Hematopoietic multipotent progenitor cell treated with erythropoietin and hydrocortisone succinate and interleukin-3 and kit ligand, for 15 days (in vitro differentiated cells): ENCODE measurements around the gene NFATC1.
A peak's percentile ranks its signal among the peaks of the same experiment; 100 is the strongest.

Experiments used
- DNase-seq: peaks from one replicate; pipeline ENCODE4 v3.0.0-alpha.2; 2015; ENCODE audit warnings: low spot score

The NFATC1 gene

DNA sequence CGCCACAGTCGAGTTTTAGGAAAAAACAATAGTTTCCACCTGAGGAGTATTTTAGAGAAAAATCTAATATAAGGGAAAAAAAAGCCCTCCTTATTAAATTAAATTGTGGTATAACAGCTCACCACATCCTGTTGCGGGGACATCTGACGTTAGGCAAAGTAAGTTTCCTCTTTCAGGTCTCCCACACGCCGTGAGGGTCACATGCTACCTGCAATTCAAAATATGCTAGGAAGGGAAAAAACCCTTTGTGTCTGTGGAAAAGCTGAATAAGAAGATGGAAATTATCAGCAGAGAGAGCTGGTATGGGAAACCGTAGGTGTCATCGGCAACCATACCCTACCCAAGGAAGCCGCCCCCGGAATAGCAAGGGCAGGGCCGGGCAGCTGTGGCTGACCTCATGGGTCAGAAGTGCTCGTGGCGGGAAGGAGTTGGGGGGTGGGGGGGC, 128.0 kb downstream of the NFATC1 start:
- peak; percentile 6 for DNase-seq

DNA sequence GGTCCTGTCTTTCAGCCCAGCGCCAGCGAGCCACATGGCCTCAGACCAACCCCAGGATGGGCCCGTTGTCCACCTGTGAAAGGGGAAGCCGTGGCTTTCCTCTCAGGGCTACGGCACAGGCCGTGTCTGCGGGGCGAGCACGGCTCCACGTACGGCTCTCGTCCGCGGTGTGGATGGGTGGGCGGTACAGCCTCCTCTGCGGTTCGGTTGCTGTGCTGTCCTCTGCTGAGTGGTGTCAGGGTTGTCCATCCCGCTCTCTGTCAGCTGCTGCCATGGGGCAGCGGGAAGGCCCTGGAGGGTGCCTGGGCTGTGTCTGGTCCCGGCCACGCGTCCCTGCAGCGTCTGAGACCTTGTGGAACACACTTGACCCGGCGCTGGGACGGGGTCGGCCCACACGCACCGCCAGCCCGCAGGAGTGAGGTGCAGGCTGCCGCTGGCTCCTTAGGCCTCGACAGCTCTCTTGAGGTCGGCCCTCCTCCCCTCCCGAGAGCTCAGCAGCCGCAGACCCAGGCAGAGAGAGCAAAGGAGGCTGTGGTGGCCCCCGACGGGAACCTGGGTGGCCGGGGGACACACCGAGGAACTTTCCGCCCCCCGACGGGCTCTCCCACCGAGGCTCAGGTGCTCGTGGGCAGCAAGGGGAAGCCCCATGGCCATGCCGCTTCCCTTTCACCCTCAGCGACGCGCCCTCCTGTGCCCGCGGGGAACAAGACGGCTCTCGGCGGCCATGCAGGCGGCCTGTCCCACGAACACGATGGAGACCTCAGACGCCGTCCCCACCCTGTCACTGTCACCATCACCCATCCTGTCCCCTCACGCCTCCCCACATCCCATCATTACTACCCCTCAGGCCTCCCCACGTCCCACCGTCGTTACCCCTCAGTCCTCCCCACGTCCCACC, 128.7 kb downstream of the NFATC1 start:
- no peak for DNase-seq

DNA sequence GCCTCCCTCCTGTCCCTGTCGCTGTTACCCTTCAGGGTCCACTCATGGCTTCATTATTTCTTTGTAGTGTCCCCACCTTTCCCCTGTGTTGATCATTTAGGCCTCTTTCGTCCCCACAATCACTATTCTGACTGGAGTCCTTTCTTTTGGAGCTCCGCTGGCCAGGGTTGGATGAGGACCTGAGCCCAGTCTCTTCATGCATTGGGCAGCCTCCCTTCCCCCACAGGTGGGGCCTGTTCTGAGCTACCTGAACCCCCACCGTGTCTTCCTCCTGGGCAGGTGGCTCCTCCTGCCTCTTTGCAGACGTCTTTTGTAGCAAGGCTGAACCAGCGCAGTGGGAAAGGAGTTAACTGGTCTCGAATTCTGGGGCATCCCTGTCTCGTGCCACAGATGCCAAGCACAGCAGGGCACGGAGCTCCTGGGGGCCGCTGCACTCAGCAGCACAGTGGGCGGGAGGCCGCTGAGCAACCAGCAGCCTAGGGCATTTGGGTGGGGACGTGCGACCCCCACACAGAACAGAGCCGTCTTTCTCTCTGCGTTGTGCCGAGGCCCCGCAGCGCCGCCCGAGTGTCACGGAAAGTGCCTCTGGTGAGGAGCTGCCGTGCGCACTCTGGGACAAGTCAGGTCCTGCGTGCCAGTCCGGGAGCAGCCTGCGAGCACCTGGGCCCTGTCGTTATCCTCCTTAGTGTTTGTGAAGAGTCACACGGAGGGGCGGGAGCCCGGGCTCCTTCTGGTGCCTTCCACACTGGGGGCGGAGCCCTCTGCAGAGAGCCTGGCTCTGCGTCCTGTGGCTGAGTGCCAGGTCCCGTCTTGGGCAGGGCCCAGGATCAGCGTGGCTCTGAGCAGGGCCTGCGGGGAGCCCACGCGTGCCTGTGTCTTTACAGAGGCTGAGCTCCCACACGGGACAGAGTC, 130.1 kb downstream of the NFATC1 start:
- peak; percentile 86 for DNase-seq

DNA sequence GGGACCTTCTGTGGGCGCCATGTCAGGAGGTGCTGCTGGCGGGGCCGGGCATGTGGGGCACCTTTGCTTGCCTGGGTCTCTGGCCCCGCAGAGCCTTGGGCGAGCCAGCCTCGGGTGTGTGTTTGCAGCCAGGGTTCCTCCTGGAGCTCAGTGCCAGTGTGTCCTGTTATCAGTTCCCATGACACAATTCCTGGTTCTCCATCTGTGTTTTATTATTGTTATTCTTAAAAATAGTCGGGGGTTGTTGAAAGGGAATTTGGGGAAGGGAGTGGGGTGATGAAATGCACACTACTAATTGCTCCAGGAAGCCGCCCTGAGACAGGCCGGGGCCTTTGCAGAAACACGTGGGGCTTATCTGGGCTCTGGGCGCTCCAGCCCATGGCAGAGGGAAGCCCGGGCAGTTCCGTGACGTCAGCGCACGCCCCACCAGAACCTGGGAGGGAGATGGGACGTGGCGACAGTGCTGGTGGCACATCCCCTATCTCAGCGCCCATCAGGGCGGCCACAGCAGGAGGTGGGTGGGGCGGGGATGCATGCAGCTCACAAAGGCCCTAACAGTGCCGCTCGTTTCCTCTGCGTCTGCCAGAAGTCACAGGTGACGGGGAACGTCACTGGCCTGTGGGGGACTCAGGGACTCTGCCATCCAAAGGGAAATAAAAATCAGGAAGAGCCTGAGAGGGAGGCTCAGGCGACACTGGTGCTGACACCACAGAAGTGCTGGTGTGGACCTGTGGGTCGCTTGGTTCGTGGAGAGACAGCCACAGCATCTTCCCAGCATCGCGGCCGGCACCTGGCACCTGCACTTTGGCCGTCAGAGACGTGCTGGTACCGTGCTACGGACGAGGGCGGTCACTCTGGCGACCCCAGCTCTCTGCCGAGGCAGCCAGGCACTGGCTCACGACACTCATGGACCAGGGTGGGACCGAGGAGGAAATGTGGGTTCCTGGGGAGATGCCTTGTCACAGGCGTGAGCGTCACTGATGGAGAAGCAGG, 131.0 kb downstream of the NFATC1 start:
- DNase-seq, result peak; percentile 74

DNA sequence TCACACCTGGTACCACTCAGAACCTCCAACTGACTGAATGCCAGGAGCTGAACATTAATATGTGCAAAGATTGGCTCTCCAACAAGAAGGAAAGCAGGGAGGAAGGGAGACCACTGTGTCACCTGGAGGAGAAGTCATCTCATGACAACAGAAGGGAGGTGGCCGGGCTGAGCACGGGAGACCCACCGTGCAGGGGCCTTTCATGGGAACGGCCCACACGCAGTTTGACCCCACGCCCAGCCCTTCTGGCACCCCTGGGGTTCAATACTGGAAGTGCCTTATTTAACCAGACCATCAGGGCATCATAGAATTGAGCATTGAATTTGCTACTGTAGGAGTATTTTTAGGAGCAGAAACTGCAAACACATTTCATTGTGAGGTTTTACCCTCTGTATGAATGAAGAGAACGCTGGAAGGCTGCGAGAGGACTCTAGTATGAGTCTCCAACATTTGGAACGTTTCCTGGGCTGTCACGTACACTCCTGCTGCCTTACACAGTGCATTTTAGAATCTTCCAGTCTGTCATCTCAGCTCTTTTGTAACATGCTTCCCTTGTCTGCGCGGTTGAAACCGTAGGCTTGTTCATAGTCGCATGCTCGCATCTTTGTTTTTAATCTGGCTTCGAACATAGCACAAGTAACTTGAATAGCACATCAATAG, 132.1 kb downstream of the NFATC1 start:
- no peak for DNase-seq

DNA sequence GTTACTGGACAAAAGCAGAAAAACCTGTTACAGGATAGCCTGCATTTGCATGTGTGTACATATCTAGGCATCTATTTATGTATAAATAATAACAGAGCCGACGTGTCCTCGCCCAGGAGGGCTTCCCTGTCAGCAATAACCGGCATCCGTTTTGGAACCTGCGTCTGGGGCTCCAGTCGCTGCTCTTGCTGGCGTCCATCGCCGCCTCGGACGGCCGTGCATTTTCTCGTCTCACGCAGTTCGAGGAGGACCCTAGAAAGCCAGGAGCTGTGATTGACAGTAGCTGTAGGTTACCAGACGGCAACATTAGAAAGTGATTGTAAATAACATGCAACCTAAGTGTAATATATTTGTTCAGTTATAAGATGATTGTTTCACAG, 132.6 kb downstream of the NFATC1 start:
- DNase-seq, result no peak

DNA sequence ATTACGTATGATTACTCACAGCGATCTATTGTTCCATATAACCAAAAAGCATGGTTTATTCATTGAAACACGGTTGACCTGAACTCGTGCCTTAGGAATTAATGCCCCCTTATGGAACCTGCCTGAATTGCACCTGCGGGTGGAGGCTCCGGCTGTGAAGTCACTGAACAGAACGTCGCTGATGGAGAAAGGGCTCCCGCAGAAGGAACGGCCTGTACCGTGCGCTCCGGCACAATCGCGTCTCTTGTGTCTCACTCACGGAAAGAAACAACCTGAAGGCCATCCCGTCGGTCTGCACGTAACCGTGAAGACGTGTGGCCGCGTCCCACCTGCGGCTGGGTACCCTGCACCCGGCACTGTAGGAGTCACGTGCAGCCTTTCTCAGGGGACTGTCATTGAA, 133.1 kb downstream of the NFATC1 start:
- DNase-seq, result peak; percentile 82

DNA sequence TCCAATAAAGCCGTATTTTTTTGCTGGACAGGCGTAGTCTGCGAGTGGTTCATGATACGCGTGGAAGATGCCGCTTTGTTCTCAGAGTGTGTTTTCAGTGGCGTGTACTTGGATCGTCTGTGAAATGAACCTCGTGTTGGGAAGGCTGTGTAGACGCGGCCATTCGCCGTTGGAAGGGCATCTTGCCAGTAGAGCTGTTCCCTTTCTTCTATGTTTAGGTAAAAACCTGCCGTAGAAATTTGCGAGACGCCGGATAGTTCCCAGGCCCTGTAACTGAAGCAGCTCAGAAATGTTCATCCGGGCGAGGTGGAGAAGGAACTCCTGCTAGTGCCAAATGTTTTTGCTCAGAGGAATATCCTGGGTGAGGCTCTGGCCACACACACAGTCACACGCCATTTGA, 133.6 kb downstream of the NFATC1 start:
- no peak for DNase-seq

DNA sequence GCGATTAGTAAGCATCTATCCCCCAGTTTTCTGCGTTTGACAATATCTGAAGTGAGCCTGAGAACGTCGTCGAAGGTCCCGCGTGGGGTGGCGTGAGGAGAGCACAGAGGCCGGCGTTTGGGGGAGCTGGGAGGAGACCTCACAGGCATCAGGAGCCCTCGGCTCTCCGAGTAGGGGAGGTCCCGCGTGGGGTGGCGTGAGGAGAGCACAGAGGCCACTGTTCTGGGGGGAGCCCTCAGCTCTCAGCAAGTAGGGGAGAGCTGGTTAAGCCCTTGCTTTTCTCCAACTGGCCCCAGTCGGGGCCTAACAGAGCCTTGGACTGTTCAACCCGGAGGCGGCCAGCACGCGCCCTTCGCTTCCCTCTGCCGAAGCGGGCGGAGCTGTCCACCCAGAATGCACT, 134.3 kb downstream of the NFATC1 start:
- DNase-seq, result no peak

DNA sequence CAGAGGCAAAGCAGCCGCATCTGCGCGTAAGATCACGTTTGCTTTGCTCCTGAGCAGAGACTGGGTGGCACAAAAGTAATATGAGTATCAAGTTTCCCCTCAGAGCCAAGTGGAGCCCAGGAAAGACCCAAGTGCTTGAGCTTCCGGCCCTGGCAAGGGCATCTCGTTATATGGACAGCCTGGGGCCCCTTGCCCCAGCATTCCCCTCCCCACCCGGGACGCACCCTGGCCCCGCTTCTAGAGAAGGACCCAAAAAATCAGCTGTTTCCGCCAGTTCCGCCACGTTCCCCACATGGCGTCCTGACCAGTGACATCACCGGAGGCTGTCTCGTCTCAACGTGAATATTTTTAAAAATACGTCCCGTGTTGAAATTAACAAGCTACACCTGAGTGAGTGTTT, 135.1 kb downstream of the NFATC1 start:
- DNase-seq, result no peak

DNA sequence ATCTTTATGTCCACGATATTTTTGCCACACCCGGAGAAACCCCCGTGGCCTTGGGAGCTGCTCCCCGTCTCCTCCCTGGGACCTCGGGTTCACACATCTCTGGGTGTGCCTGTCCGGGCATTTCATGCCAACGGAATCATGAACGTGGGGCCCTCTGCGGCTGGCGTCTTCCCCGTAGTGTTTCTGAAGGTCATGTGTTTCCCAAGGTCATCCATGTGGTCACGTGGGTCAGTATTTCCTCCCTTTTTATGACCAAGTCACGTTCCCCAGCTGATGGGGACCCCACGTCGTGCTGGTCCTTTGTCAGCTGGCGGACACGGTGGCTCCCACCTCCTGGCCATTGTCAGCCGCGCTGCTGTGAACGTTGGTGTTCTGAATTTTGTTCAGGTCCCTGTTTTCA, 135.7 kb downstream of the NFATC1 start:
- no peak for DNase-seq

DNA sequence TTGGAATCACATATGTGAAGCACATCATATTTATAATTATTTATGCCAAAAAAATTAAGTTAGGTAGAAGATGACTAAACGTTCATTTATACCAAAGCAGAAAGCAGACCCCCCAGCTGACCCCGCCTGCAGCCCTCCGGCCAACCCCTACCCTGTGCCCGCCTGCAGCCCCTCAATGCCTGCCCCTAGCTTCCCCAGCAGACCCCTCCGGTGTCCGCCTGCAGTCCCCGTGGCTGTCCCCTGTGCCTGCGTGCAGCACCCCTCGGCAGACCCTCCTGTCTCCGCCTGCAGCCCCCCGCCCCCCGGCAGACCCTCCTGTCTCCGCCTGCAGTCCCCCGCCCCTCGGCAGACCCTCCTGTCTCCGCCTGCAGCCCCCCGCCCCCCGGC, 136.2 kb downstream of the NFATC1 start:
- DNase-seq, result no peak

DNA sequence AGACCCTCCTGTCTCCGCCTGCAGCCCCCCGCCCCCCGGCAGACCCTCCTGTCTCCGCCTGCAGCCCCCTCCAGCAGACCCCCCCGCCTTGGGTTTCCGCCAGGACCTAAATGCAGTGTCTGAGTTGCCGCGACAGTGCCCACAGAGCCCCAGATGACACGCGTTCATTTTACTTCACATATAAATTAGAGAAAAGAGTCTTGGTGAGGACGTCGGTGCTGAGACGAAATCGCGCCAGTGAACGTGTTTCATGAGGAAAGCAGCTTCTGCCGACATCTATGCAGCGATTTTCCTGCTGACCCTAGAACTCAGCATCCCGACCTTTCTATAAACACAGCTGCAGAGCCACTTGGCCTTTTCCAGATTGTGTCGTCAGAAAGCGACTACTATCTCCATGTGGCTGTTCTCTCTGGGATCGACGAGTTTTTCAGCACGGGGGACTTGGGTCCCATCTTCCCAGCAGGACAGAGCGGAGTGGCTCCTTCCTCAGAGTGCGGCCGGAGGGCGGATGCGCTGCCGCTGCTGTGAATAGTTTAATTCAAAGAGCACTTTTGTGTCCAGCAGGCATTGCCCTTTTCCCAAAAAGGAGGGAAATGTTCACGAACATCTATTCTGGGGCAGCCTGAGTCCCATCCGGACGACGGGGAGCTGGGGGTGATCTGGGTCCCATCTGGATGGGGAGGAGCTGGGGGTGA, 136.7 kb downstream of the NFATC1 start:
- no peak for DNase-seq

DNA sequence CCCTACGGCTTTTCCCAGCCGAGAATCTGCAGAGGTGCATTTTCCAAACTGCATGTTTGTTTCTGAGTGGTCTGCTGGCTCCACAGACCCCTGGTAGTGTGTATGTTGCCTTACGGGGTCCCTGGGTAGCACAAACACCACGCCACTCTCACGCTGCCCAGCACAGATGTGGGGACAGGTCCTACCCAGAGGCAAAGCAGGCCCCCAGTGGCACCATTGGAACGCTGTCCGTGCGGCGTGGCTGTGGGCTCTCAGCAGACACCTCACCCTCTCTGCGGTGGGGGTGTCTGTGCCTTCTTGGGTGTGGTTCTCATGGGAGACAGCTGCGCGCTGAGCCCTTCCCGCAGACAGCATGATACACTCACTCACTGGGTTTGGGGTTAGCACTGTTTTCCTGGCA, 137.4 kb downstream of the NFATC1 start:
- DNase-seq, result no peak

DNA sequence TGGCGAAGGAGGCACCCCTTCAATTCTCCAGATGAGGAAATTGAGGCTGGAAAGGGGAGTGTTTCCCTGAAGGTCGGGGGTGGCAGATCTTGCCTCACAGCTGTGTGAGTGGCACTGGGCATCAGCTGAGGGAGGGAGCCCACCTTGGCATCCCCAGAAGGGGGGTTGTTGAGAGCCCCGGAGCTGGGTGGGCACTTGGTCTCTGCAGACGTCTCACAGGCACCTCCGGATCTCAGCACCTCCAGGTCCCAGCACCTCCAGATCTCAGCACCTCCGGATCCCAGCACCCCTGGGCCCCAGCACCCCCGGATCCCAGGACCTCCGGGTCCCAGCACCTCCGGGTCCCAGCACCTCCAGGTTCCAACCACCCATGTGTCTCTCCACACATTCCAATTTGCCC, 137.9 kb downstream of the NFATC1 start:
- no peak for DNase-seq

DNA sequence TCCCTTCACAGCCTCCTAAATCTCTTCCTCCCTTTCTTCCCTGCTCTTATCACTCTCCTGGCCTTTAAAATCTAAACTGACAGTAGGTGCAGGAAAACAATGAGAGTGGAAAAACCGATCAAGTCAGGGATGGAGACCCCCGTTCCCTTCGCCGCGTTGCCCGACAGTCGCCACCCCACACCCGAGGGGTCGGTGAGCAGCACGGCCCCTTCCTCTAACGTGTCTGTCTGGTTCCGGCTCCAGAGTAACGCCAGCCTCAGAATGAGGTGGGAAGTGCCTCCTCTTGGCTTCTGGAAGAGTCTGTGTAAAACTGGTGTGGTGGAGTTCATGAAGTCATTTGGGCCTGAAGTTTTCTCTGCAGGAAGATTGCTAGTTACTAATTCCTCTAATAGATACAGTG, 138.6 kb downstream of the NFATC1 start:
- no peak for DNase-seq

DNA sequence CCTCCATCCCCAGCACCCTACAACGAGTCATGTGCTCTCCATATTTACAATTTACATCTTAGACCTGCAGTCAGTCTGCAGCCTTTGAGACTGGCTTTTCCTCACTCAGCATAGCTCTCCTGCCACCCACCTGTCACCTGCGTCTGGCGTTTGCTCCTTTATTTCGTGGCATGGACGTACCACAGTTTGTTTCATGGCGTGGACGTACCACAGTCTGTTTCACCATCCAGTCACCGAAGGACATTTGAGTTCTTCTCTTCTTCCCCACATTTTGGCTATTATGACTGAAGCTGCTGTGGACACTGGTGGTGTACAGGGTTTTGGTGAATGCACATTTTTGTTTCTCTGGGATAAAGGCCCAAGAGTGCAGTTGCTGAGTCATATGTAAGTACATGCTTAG, 142.0 kb downstream of the NFATC1 start:
- no peak for DNase-seq

DNA sequence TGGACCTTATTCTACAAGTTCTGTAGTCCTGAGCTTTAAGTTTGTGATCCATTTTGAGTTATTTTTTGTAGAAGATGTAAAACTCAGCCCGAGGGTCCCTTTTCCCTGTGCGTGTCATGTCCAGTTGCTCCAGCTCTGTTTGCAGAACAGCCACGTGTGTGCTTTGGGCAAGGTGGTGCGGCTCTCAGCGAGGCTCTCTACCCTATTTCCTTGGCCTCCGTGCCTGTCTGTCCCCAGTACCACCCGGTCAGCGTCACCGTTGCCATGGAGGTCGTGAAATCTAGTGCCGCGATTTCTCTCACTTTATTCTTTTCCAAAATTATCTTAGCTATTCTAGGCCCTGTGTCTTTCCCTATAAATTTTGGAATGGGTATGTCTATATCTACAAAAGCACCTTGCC, 142.9 kb downstream of the NFATC1 start:
- no peak for DNase-seq

DNA sequence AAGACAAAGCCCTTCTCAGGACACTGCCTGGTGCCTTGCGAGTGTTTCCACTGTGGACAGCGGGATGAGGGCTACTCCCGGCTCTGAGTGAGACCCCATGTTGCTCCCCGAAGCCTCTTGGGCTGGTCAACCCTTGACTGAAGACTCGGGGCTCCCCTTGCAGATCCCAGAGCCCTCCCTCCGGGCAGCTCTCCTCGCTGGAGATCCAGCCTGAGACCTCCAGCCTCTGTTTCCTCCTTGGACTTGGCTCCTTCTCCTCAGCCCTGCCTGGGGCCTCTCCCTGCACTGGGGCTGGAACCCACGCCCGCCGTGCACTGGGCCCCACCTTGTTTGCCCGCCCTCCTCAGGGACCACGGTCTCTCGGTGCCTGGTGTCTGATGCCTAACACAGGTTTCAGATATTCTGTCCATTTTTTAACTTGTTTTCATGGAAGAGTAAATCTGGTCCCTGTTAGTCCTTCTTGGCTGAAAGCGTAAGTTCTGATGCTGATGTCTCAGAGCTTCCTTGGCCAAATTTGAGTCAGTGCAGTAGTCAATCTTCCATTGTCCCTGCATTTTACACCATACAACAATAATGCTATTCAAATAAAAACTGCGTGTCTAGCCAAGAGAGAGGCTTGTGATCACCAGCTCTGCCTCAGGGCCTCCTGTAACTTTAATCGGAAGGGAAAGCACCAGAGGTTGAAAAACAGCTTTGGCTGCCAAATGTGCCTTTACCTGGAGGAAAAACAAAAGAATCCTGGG, 144.6 kb downstream of the NFATC1 start:
- DNase-seq, result no peak

DNA sequence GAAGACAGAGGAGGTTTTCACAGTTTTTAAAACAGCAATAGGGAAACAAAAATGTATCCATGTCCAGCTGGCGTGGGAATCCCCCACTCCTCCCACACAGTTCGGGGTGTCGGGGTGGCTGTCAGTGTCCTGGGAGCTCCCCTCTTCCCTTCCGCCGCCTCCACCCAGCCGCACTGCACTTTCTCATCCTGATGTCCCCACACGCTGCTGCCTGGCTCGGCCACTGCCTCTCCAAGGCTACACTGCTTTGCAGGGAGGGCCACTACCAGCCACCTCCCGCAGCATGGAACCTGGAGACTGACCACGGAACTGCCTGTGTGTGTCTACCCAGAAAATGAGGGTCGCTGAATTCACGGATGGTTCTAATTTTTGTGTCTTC, 145.2 kb downstream of the NFATC1 start:
- no peak for DNase-seq
